D721Med (cell line): ENCODE data around the gene WFDC2.

Experiments used
- DNase-seq: peaks from one replicate; pipeline ENCODE4 v3.0.0; 2011; ENCODE audit warnings: low spot score; ENCODE audit not compliant: insufficient read length
- FAIRE-seq: peaks from 2 replicates; lab custom pipeline; 2011; peaks lifted over from hg19 to GRCh38; lab: Jason Lieb, UNC
- TF ChIP-seq, protein P1 (sequence below): IDR thresholded peaks from 2 replicates; pipeline ENCODE4 v1.5.1; 2012; ENCODE audit warnings: mild to moderate bottlenecking, control low read depth; ENCODE audit not compliant: insufficient read depth; ENCODE audit errors: missing control alignments

The WFDC2 gene

DNA sequence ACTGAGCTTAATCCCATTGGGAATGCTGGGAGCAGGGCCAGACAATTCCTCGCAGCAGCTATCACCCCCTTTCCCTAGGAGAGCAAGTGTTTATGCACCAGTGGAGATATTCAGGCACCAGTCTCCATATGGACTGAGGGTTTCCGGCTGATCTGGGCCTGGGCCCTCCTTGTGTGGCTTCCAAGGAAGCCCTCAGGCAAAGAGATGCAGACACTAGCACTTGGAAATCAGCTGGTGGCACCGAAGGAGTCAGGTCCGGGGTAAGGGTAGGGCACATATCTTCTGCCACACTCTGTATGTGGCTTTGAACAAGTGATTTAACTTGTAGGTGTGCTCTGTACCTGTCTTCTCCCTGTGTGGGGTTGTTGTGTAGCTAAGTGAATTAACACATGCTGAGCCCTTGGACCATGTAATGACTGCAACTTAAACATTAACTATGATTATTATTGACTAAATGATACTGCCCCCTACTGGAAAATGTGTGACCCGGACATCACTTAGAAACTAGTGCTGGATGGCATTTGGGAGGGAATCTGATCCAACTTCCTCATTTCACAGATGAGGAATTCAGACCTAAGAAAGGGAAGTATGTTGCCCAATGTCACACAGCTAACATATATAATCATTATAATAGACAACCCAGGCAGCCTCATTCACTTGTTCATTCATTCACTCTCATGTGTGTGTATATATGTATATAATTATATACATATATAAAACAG lies 19.3 kb upstream of the WFDC2 start:
- FAIRE-seq (no peak), DNase-seq (no peak)
- TF ChIP-seq, protein P1, sequence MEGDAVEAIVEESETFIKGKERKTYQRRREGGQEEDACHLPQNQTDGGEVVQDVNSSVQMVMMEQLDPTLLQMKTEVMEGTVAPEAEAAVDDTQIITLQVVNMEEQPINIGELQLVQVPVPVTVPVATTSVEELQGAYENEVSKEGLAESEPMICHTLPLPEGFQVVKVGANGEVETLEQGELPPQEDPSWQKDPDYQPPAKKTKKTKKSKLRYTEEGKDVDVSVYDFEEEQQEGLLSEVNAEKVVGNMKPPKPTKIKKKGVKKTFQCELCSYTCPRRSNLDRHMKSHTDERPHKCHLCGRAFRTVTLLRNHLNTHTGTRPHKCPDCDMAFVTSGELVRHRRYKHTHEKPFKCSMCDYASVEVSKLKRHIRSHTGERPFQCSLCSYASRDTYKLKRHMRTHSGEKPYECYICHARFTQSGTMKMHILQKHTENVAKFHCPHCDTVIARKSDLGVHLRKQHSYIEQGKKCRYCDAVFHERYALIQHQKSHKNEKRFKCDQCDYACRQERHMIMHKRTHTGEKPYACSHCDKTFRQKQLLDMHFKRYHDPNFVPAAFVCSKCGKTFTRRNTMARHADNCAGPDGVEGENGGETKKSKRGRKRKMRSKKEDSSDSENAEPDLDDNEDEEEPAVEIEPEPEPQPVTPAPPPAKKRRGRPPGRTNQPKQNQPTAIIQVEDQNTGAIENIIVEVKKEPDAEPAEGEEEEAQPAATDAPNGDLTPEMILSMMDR = peak; percentile 57

DNA sequence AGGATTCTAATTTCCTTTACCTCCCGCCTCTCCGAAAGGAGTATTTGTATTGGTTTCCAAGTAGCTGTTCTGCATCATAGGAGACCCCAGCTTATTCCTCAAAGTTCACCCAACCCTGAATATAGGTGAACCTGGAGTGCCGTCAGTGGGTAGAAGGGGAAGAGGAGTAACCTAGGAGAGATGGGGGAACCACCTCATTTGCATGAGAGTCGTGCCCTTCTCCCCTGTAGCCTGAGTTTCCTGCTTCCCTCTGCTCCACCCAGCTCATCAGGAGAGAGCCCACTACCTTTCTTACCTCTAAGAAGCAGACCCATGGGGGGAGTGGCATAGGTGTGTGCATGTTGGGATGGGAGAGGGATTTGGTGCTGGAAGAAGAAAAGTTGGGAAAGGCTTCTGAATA lies 17.3 kb upstream of the WFDC2 start:
- DNase-seq (no peak), FAIRE-seq (no peak)
- TF ChIP-seq, protein P1 = no peak

DNA sequence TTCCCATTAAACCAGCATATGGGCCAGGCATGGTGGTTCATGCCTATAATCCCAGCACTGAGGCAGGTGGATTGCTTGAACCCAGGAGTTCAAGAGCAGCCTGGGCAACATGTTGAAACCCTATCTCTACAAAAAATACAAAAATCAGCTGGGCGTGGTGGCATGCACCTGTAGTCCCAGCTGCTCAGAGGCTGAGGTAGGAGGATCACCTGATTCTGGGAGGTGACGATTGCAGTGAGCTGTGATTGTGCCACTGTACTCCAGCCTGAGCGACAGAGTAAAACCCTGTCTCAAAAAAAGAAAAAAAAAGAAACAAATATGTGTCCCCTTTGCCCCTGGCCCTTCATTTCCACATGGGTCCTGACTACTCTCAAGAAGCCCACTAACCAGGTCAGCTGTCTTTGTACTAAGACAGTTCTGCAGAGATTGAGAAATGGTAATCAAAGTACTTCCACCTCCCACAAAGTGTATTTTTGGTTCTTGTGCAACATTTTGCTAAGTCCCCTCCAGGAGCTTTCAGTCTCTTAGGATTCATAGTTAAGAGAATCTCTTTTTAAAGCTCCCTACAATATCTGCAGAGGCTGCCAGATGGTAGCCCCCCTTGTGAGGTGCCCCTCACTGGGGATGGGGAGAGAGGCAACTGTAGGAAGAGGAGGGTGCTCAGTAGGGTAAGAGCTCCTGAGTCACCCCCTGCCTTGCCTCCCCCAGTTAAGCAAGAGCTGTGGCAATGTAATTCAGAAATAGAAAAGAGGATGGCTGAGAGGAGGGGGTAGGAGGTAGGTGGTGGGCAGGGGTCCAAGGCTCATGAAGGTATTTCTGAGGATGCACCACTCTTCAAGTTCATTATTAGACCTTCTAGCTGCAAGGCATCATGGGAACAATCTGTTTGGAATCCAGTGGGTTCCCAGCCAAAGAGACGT lies 16.5 kb upstream of the WFDC2 start:
- no peak for FAIRE-seq
- DNase-seq = no peak
- TF ChIP-seq, protein P1 = no peak

DNA sequence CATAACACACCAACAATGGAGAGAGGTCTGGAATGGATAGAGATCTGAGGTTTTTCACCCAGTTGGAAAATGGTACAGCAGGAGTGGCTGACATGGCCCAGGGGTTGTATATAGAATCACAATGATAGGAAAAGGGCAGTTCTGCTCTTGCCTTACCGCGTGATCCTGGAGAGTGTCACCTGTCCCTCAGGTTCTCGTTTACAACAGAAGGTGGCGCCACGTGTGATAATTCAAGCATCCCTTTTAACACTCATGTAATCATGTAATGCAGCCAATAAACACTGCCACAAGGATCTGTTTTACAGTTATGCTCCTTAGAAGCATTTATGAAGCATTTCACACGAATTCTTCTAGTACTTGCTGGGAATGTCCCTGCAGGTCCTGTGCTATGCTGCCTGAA lies 12.9 kb upstream of the WFDC2 start:
- TF ChIP-seq, protein P1 = peak; percentile 41
- no peak for FAIRE-seq
- DNase-seq = no peak

DNA sequence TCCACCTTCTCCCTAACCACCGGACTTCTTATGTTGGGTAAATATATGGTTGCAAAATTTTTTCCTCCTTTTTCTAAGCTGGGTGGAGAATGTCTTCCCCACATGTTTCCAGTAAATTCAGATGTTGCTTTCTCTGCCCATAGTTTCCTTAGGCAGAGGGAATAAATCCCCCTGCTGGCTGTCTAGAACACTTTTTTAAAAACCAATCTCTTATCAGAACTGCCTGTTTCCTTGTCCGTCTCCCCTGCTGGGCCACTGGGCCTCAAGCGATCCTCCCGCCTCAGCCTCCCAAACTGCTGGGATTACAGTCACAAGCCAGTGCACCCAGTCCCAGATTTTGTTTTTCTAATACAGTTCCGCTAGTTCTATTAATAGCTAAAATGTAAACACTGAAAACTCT lies 9.9 kb upstream of the WFDC2 start:
- no peak for FAIRE-seq
- TF ChIP-seq, protein P1 = no peak
- DNase-seq = no peak

DNA sequence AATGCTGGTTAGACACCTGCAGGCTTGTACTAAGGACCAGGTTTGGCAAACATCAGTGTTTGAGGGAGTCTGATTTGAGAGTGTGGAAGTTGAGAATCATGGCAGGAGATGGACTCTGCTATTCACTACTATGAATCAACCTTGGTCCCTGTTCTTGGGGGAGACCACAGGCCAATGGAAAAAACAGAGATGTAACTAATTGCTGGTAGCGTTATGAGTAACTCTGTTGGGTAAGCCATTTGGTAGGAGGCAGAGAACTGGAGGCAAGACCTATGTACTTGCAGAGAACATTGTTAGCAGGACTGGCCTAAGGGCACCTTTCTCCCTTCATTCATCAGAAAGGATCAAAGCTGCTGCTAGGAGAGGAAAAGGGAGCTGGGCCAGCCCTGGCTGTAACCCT lies 8.3 kb upstream of the WFDC2 start:
- FAIRE-seq = no peak
- DNase-seq = no peak
- TF ChIP-seq, protein P1 = no peak
